ENCODE results near the gene DGCR8. TPM values are rescaled to one million over a fixed set of nuclear protein-coding genes. Genes with fewer than 3 reads are reported as not detected.
A peak's percentile ranks its signal among the peaks of the same experiment; 100 is the strongest.

DGCR8 gene
- total RNA-seq, 1 donor from 2014 or later = 42.2 TPM

DNA sequence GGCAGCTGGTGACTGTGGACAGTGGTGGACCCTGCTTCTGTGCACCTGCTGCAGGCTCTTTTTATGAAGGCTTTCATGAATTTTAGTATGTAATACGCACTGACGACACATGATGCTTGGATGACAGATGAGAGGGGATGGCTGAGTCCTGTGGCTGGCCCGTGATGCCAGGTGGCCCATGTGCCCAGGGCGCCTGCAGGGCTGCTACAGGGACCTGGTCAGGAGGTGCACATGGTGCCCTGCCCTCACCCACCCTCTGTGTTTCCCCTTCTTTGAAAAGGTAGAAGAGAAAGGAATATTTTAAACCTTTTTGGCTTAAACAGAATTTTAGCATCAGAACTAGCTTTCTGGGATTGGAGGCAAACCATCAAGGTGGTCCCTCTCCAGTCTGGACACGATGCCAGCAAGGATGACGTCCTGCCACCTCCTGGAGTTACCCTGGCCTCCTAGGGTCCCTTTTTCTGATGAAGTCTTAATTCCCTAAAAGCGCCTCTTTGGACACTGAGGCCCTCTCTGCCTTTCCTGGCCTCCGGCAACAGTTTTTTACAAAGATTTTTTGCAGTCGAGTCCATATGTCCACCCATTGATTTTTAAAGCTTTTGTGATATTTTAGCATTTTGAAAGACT is 30.4 kb downstream of the DGCR8 start:
- DNase-seq = no peak

DNA sequence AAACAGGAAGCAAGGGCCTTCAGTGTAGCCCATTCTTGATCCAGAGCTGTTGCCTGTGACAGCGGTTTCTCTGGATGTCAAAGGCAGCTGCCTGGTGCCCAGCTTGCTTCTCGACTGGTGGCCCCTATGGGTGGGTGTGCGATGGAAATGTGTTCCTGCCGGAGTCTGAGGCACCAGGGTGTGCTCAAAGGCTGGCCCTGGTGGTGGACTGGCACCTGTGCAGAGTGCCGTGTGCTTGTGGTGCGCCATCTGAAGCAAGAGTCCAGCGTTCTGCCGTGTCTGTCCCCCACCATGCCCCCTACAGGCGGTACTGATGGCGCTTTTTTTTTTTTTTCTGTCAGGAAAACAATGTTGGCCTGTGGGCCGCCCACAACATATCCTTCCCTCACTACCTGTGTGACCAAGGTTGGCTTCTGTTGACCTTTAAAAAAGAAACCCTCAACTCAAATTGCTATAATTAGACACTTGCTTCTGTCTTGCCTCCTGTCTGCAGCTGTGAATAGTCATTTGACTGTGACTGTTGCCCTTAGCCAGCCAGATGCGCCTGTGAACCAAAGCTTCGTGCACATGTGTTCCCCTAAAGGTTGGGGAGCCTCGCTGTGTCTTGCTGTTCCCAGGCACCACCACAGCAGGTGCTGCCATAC is 31.1 kb downstream of the DGCR8 start:
- DNase-seq = no peak

DNA sequence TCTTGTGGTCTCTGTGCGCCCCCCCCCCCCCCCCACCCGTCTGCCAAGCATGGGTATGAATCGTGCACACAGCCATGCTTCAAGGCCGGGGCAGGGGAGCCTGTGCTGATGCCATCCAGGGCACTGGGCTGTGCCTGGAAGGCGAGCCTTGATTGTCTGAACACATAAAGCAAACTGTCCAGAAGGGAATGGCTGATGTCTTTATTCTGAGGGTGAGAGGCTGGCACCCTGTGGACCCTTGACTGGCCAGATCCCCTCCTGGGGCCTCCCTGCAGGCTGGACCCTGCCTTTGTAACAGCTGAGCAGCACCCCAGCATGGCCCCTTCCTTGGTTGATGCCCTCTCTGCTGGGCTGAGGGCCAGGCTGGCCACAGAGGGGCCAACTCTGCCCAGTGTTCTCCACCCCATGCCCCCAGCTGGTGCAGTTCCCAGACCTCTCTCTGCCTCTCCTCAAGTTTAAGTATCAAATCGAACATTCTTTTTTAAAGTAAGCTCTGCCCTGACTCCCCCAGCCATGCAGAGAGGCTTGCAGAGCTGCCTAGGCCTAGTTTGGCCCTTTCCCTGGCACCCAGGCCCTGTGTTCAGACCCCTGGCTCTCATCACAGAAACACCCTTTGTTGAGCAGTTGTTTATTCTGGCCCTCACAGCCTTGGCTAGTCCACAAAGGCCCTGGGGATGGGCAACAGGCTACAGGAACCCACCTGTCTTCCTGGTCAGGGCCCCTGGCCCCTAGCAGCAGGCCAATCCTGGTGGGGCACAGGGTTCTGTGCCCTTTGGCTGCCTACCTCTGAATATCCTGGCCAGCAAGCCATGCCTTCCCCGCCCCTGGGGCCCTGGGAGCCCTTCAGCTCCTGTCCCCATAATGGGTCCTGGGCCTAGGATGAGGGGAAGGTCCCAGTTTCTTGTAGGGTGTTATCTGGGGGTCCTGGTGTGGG is 31.9 kb downstream of the DGCR8 start:
- no peak for DNase-seq

DNA sequence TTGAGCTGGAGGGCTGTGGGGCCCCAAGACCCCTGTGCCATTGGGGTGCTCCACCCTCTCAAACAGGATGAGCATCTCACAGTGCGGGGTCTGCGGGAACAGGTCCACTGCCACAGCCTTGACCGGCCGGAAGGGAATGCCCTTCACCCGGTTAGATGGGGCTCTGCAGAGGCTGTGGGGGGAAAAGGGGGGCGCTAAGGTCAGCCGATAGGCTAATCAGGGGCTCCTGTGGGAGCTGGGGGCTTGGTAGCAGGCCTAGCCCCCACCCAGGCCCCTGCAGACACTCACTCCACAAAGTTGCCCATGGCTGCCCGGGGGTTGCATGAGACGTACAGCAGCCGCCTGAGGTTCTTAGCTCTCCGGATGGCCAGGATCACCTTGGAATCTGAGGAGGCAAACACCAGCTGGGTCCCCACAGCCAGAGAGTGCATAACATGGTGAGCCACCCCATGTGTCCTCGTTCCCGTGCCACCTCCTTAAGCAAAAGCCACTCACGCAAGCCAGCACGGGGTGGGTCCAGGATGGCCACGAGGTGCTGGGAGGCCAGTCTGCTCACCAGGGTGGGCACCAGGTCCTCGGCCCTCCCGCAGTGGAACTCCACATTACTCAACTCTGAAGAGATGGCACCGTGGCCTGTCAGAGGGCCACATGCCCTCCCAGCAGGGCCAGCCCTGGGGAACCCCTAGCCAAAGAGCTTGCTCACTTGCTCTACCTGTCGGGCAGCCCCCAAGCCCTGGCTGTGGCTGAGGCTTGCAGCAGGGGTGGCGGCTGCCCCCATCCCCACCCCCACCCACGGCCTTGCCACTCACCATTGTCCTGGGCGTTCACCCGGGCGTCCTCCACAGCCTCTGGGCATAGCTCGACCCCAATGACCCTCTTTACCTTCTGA is 32.8 kb downstream of the DGCR8 start:
- no peak for DNase-seq

DNA sequence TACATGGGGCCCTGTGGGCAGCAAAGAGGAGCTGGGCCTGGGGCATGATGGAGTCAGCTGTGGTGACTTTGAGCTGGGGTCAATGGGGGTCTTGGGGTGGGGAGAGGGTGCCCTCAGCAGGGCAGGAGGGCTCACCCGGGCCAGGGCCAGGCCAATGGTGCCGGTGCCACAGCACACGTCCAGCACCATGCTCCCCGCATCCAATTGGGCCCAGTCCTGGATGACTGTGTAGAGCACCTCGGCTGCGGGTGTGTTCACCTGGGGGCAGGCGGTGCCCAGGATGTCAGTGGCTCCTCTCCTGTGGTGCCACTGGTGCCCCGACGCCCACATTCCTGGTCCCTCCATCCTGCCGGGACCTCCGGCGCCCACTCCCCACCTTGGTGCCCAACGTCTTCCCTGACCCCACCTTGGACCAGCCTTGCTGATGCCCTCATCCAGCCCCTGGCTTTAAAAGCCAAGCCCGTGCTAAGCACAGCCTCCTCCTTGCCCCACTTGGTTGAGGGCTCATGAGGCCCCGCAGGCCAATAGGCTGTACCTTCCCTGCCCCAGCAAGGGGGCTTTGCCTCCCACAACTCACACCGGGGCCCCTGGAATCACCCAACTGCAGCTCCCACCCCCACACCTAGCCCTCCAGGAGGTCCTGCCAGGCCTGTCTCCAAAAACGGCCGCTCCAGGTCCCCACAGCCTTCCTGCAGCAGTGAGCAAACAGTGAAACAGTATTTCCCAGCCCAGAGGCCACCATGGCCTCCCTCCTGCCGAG is 33.7 kb downstream of the DGCR8 start:
- DNase-seq = no peak

DNA sequence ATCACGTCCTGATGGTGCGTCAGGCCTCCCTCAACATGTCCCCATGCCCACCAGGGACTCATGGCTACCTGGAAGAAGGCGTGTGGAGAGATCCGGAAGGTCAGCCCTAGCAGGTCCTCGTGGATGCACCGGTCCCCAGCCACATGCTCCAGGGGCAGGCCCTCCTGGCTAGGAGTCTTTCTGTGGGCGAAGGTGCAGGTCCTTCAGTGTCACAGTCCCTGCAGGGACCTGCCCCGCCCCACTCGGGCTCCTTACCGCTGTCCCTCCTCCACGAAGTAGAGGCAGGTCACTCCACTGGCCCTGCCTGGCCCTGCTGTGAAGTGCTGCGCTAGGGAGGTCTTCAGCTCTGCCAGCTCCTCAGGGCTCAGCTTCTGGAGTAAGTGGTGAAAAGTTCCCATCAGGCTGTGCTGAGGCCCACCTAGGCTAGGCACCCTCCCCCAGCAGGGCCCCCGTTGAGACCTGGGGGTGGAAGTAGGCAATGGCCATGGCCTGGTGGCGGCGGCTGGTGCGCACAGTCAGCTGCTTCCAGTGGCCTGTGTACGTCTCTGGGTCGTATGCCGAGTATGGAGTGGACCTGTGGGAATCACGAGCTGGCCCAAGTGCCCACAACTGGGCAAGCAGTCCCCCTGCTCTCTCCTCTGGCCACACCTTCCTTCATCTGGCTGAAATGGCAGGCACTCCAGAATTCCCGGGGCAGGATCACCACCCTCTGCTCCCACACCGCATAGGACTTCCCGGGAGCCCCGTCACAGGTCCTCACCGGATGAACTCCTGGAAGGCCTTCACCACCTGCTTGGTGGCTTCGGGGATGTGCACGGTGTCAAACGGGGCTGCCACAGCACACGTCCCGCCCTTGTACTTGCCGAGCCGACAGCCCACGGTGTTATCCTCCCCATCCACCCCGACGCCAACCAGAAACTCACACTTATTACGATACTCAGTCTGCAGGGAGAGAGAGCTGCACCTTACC is 34.8 kb downstream of the DGCR8 start:
- no peak for DNase-seq

DNA sequence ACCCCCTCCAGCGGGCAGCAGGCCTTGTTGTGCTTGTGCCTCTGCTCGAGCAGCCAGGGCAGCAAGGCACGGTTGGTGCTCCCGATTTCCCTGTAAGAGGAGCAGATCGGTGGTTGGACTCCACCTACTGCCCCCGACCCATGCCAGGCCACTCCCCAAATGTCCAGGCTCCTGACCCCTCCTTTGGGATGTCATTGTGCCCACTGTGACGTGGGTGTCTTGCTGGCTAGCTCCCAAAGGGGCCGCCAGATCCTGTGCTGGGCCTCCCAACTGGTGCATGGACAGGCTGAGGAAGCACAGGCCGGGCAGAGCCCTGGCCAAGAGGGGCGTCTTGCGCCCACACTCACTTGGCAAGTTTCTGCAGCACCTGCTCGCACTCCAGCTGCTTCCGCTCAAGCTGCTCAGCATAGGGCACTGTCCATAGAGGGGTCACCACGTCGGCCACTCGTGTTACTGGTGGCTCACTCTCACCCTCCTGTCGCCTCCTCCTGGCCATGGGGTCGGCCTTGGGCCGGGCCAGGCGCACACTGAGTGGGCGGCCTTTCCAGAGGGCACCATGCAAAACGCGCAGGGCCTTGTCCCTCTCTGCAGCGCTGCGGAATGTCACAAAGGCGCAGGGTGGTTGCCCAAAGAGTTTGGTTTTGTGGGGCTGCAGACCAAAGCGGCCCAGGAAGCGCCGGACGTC is 35.8 kb downstream of the DGCR8 start, which contains the start of gene RANBP1:
TSS of gene RANBP1 (plus strand) at position 414 of the 685 bp plus-strand sequence. CDS start at position 495, 81 bp downstream.
- DNase-seq = peak; percentile 50

DNA sequence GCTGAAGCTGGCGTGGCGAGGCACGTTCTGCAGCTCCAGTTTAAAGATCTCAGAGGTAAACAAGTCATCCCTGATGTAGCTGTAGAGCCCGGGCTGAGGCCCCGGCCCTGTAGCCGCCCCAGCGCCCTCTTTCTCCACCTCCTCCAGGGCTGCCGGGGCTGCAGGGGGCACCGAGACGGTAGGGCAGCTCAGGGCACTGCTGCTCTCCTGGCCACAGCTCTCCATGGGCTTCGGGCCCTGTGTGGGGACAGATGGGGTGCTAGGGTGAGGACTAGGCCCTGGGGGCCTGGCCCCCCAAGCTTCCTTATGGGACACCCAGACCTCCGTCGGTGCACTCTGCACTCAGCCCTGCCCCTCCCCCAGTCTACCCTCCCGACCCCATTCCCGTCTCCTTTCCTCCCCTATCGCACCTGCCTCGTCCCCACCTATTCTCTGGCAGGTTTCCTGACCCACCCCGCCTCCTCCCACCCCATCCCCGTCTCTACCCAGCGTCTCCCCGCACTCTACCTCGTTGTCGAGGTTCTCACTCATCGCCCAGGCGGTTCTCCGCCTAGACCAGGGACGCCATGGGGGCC is 36.4 kb downstream of the DGCR8 start:
- DNase-seq = no peak

DNA sequence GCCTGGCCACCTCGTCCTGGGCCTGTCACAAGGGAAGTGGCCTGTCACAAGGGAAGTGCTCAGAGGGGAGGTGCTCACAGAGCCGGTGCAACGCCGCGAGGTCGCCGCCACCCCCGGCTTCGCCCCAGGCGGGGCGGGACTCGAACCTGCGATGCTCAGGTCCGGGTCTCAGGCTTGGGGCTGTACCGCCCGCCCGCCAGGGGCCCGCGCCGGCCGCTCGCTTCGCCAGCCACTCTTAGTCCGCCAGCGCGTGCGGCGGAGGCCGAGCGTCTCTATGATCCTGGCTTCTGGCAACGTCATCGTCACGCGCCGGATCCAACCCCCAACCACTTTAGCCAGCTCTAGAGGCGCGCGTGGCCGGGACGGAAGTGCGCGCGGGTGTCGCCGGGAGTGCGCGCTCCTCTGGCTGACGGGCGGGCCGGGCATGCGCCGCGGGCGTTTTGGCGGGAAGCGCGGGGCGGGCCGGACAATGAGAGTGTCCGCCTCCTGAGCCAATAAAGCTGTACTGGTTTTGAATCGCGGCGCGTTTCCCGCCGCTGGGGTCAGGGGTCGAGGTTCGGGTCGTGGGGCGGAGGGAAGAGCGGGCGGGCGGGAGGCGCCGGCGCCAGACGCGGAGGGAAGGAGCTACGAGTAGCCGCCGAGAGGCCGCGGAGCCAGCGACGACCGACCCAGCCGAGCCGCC is 37.1 kb downstream of the DGCR8 start, which contains the start of gene TRMT2A:
TSS of gene TRMT2A (minus strand) at position 276 of the 682 bp plus-strand sequence. CDS start 320 bp downstream, outside the sequence.
- DNase-seq = peak; percentile 99

DNA sequence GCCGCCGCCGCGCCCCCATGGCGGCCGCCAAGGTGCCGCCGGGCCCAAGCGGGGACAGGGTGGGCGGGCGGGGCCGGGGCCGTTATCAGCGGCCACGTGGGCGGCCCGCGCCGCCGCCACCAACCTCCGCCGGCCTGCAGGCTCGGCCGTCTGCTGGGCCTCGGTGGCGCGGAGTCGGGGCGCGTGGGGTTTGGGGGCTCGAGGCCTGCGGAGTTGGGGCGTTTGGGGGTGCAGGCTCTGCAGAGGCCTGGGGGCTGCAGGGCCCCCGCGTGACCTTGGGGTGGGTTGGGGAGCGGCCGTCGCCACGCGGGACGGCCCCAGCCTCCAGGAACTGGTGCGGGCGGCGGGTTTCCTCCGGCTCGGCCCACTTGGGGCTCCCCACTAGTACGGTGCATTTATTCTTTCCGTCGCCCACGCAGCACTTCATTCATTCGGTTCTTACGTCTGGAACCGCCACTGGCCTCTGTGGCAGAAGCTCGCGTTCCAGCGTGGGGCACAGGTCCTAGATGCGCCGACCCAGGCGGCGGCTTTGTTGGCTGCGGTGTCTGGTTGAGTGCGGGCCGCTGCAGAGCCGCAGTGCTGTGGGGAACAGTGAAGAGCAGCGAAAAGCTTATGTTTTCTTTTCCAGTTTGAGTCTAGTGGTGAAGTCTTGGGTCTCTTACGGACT is 37.7 kb downstream of the DGCR8 start:
- DNase-seq = no peak

DNA sequence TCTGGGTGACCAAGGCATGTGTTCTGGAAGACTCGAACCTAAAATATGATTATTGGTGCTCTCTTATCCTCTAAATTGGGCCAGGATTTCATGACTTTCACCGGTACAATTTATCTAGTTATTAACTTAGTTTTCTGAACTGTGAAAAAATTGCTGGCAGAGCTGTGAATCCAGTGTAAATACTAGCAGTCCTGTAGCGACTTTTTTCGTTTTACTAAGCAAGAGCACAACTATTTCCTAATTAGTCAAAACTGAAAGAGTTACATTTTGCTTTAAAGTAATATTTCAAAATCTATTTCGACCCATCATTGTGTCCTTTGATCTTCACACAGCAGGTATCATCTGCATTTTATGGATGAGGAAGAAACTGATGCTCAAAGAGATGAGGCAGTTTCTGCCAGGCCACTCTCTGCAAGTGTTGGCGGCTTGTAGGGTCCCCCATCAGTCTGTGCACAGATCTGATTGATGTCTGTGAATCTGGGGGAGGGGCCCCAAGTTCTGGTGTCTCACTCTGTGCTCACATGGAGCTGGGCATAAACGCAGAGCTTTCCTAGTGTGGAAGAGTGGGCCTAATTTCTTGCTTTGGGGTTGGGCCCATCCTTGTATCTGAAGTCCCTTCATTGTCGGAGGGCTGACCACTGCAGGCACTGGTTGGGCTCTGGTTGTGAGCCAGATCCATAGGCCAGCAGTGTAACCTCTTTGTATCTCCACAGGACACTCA is 38.4 kb downstream of the DGCR8 start:
- no peak for DNase-seq

DNA sequence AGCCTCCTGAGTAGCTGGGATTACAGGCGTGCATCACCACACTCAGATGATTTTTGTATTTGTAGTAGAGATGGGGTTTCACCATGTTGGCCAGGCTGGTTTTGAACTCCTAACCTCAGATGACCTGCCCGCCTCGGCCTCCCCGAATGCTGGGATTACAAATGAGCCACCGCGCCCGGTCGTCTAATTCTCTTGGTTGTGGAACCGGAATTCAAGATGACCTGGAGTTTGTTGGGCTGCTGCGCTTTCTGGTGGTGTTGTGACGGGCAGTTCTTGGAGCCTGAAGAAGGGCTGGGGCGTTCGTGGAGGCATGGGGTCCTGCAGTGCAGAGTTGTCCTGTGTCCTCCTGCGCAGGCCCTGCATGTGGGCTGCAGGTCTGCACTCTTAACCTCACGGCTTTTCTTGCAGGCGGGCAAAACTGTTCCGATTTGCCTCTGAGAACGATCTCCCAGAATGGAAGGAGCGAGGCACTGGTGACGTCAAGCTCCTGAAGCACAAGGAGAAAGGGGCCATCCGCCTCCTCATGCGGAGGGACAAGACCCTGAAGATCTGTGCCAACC is 41.9 kb downstream of the DGCR8 start:
- DNase-seq = no peak

DNA sequence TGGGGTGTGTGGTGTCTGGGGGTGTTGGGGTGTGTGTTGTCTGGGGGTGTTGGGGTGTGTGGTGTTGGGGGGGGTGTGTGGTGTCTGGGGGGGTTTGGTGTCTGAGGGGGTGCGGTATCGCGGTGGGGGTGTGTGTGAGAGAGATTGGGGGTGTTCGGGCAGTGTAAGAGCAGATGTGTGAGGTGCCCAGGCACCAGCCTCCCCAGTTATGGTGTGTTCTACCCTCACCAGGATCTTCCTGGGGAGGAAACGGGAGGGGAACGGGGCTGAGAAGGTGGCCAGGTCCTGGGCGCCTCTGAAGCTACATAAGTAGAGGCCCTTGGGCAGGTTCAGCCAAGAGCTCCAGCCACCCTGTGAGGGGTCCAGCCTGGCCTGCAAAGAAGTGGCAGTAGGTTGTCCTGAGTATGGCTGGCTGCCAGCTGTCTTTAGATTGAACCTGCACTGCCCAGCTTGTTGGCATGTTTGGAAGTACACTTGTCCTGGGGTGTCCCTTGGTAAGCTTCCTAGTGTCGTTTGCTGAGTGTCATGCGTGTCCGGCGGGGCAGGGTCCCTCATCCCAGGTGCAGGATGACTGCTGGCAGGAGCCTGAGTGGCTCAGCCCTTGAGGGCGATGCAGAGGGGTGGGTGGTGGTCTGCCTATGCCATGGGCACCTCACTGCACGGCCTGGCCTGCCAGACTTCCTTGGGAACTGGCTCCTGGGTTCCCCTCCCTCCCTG is 43.5 kb downstream of the DGCR8 start:
- DNase-seq = no peak

DNA sequence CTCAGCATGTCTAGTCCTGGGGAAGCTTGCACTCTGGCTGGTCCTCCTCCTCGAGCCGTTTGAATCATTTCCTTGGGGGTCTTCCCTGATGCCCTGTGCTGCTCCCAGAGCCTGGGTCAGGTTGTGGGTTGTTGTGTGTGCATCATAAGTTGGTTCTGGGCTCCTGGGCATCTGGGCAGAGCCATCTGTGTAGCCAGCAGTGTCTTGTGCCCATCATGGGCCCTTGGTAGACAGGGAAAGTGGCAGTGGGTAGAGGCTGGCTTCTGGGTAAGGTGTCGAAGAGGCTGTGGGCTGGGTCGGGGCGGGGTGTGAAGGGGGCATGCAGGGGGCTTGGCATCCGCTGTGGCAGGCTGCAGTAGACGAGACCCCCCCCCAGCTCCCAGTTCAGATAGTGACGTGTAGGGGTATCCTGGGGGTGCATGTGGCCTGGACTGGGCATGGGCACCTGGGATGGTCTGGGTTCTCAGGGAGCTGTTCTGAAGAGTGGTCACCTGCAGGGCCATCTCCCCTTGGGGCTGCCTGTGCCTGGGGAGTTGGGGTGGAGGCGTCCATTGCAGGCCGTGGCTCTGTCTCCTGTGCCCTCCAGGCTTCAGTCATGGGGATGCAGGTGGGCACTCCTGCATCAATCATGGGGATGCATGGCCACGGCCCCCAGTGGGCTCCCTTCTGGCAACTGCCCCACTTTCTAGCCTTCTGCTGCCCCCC is 44.2 kb downstream of the DGCR8 start:
- DNase-seq = no peak

All from tongue (tissue), 2 donors.